ENCODE measurements around the gene THG1L. TPM values are rescaled to one million over a fixed set of nuclear protein-coding genes. Genes with fewer than 3 reads are reported as not detected.

THG1L gene
- total RNA-seq, 1 donor from 2014 or later, result 17.8 TPM

DNA sequence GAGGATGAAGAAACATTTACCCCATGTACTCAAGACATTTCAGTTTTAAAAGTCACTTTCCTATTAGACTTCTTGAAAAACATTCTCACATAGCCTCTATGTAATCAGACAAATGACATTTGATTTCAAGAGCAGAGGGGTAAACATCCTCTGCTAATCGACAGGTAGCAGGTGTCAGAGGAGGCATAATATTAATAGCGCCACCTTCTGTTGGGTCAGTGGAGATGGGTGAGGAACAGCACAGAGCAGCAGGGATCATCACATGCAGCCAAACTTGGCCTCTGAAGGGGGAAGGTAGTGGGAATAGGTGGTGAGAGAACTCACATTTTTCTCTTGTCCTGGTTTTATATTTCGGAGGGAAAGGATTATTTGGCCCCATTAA, 9.0 kb downstream of the THG1L start:
- Mint-ChIP-seq H3K27ac (no peak overlapping the region), H3K9me3 (no peaks in the 10 kb centered on the region), H3K27me3 (ENCODE audit: low read depth) (peaks cover 2% of the 10 kb centered on the region), H3K4me3 (no peak overlapping the region), H3K36me3 (peaks cover 11% of the 10 kb centered on the region), H3K4me1 (peaks cover 14% of the 10 kb centered on the region)
- TF ChIP-seq, protein P1, sequence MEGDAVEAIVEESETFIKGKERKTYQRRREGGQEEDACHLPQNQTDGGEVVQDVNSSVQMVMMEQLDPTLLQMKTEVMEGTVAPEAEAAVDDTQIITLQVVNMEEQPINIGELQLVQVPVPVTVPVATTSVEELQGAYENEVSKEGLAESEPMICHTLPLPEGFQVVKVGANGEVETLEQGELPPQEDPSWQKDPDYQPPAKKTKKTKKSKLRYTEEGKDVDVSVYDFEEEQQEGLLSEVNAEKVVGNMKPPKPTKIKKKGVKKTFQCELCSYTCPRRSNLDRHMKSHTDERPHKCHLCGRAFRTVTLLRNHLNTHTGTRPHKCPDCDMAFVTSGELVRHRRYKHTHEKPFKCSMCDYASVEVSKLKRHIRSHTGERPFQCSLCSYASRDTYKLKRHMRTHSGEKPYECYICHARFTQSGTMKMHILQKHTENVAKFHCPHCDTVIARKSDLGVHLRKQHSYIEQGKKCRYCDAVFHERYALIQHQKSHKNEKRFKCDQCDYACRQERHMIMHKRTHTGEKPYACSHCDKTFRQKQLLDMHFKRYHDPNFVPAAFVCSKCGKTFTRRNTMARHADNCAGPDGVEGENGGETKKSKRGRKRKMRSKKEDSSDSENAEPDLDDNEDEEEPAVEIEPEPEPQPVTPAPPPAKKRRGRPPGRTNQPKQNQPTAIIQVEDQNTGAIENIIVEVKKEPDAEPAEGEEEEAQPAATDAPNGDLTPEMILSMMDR (IDR thresholded peaks at IDR 0.05; ENCODE audit: unreplicated experiment), result no peak
- no peak for DNase-seq (ENCODE audit: low spot score in 2 of 2, unreplicated experiment in 2 of 2)

GRCh38 chr5:157741131-157741530, 9.9 kb downstream of the THG1L start:
- DNase-seq (ENCODE audit: low spot score in 2 of 2, unreplicated experiment in 2 of 2), result no peak
- peaks cover 11% of the 10 kb centered on the region for H3K36me3 Mint-ChIP-seq
- no peaks in the 10 kb centered on the region for H3K9me3 Mint-ChIP-seq
- H3K27ac Mint-ChIP-seq, result no peak overlapping the region
- TF ChIP-seq, protein P1 (IDR thresholded peaks at IDR 0.05; ENCODE audit: unreplicated experiment), result no peak
- H3K27me3 Mint-ChIP-seq (ENCODE audit: low read depth), result peaks cover 2% of the 10 kb centered on the region
- H3K4me1 Mint-ChIP-seq, result peaks cover 14% of the 10 kb centered on the region
- H3K4me3 Mint-ChIP-seq, result no peak overlapping the region

DNA sequence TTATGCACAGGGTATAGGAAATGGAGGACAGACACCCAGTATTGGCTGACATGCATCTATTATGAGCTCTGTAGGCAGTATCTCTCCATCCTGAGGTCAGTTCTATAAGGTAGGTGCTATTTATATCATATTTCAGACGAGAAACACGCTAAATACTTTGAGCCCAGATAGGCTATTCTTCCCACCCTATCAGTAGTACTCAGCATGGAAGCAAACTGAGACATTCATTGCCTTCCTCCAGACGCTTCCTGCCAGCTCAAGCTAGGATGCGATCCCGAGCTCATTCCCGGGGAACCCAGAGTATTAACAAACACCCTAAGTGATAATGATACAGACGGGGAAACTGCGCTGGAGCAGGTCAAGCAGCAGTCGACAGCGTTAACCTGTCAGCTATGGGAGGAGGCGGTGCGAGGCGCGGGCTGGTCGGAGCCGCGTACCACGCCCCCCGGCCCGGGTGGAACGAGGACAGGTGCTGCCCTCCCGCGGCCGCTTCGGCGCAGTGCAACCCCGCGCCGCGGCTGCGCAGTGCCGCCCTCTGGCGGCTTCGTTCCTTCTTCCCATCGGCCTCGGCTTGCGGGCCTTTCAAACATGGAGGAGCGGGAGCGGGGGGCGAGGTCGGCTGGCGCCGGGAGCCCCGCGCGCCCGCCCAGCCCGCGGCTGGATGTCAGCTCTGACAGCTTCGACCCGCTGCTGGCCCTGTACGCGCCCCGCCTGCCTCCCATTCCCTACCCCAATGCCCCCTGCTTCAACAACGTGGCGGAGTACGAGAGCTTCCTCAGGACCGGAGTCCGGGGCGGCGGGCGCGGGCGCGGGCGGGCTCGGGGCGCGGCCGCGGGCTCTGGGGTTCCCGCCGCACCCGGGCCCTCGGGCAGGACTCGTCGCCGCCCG, 12.2 kb downstream of the THG1L start, which contains the start of gene LSM11:
Gene LSM11, plus strand, starts transcription at position 550 of the 888 bp plus-strand sequence. Its CDS starts 39 bp downstream, at position 589.
- peaks cover 1% of the 10 kb centered on the region for H3K36me3 Mint-ChIP-seq
- H3K27ac Mint-ChIP-seq, result peak within 1 kb of the TSS; percentile 91
- peaks cover 2% of the 10 kb centered on the region for H3K27me3 Mint-ChIP-seq (ENCODE audit: low read depth)
- peak; percentile 88 to 98 for DNase-seq (ENCODE audit: low spot score in 2 of 2, unreplicated experiment in 2 of 2)
- H3K4me1 Mint-ChIP-seq, result peaks cover 14% of the 10 kb centered on the region
- H3K4me3 Mint-ChIP-seq, result peak within 1 kb of the TSS; percentile 91
- TF ChIP-seq, protein P1 (IDR thresholded peaks at IDR 0.05; ENCODE audit: unreplicated experiment), result peak; percentile 98
- H3K9me3 Mint-ChIP-seq, result no peaks in the 10 kb centered on the region

DNA sequence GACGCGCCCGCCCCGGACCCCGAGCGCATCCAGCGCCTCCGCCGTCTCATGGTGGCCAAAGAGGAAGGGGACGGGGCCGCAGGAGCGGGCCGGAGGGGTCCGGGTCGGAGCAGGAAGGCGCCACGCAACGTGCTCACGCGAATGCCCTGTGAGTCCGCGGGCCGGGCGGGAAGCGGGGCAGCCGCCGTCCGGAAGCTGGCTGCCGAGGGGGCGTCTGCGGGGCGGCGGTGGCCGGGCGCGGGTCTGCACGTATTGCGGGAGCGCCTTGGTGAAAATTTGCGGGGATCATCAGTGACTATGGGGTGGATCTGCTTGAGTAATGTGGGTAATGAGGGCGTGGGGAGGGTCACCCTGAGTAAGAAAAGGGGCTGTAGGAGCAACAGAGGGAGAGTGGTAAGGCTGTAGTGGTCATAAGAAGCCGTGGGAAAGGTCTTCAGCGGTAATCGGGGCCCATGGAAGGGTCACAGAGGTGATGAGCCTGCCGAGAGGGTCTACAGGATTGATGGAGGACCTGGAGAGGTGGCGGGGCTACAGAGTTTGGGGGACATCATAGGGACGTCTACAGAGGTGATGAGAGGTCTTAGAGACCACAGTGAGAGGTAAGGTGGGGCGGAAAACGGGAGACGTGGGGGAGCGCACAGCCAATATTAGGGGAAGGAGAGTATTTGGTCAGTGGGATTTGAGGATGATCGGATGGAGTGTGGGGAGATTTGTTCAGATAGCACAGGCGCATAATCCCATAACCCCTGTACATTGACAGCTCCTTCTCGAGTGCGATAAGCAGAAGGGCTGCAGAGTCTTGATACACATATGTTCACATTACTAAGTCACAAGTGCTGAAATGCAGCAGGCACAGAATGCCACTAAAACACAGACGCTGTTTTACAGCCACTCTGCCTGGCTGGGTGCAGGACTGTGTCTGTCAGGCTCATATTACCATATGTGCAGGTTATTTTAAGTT, 13.1 kb downstream of the THG1L start:
- H3K9me3 Mint-ChIP-seq, result no peaks in the 10 kb centered on the region
- TF ChIP-seq, protein P1 (IDR thresholded peaks at IDR 0.05; ENCODE audit: unreplicated experiment), result no peak
- peaks cover 14% of the 10 kb centered on the region for H3K4me1 Mint-ChIP-seq
- no peak overlapping the region for H3K27ac Mint-ChIP-seq
- peak; percentile 27 to 43 for DNase-seq (ENCODE audit: low spot score in 2 of 2, unreplicated experiment in 2 of 2)
- H3K4me3 Mint-ChIP-seq, result peak overlapping the region; percentile 91
- H3K36me3 Mint-ChIP-seq, result no peaks in the 10 kb centered on the region
- peaks cover 2% of the 10 kb centered on the region for H3K27me3 Mint-ChIP-seq (ENCODE audit: low read depth)

DNA sequence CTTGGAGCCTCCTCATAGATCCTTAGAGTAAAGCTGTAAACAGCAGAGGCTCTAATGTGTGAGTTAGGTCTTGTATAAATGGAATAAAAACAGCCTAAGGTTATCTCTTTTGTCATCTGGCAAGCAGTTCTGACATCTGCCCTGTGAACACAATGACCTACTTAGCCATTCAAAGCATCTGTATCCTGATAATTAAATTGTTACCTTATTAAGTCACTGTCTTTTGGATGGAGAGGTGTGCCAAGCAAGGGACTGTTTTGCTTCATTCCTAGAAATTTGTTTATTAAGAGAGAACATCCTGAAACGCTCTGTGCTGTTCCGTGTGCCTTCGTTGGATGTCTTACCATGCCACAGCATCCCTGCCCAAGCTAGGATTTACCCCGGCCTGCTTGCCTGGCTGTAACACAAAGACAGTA, 13.8 kb downstream of the THG1L start:
- no peaks in the 10 kb centered on the region for H3K9me3 Mint-ChIP-seq
- peak overlapping the region; percentile 91 for H3K4me3 Mint-ChIP-seq
- TF ChIP-seq, protein P1 (IDR thresholded peaks at IDR 0.05; ENCODE audit: unreplicated experiment), result no peak
- no peak overlapping the region for H3K27ac Mint-ChIP-seq
- no peaks in the 10 kb centered on the region for H3K36me3 Mint-ChIP-seq
- H3K4me1 Mint-ChIP-seq, result peaks cover 19% of the 10 kb centered on the region
- peaks cover 2% of the 10 kb centered on the region for H3K27me3 Mint-ChIP-seq (ENCODE audit: low read depth)
- DNase-seq (ENCODE audit: low spot score in 2 of 2, unreplicated experiment in 2 of 2), result no peak

All from mesothelial cell of epicardium (in vitro differentiated cells).